Esophagus muscularis mucosa (tissue), 3 donors: ENCODE results near the gene ISCA1.

Source experiments
- CTCF ChIP-seq, 3 experiments: fragments of 200-600 bp in 2 of 3; fragments of 450-650 bp in 1 of 3; sonication (generic) in 2 of 3; IDR thresholded peaks; one replicate each; pipeline ENCODE4 v1.5.1; 2017 to 2019; ENCODE audit warnings: antibody characterized with exemption in 3 of 3, mild to moderate bottlenecking in 2 of 3, moderate library complexity in 1 of 3
- POLR2AphosphoS5 ChIP-seq, 2 donors: sonication (generic); formaldehyde crosslinking; IDR thresholded peaks; one replicate each; pipeline ENCODE4 v1.6.1; 2017; ENCODE audit warnings: antibody characterized with exemption in 2 of 2

DNA sequence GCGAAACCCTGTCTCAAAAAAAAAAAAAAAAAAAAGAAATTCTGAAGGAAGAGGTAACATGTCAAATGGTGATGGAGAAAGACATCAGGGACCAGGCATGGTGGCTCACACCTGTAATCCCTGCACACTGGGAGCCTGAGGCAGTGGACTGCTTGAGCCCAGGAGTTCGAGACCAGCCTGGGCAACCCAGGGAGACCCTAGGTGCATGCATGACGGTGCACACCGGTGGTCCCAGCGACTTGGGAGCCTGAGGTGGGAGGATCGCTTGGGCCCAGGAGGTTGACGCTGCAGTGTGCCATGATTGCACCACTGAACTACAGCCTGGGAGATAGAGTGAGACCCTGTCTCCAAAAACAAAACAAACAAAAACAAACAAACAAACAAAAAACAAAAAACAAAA, 1.8 kb downstream of the ISCA1 start:
- TF ChIP-seq POLR2AphosphoS5 (IDR thresholded peaks at IDR 0.05), result no peak
- no peak for TF ChIP-seq CTCF (IDR thresholded peaks at IDR 0.05)
